C4-2B (cell line): ENCODE data around the gene ISOC2.

Source experiments
- ZFX ChIP-seq: fragments of 450-650 bp; IDR thresholded peaks from 2 replicates; pipeline ENCODE4 v1.6.1; 2017
- TF ChIP-seq, protein P1 (sequence below): fragments of 450-650 bp; conservative IDR thresholded peaks from 2 replicates; pipeline ENCODE4 v1.5.1; 2017; ENCODE audit warnings: mild to moderate bottlenecking

DNA sequence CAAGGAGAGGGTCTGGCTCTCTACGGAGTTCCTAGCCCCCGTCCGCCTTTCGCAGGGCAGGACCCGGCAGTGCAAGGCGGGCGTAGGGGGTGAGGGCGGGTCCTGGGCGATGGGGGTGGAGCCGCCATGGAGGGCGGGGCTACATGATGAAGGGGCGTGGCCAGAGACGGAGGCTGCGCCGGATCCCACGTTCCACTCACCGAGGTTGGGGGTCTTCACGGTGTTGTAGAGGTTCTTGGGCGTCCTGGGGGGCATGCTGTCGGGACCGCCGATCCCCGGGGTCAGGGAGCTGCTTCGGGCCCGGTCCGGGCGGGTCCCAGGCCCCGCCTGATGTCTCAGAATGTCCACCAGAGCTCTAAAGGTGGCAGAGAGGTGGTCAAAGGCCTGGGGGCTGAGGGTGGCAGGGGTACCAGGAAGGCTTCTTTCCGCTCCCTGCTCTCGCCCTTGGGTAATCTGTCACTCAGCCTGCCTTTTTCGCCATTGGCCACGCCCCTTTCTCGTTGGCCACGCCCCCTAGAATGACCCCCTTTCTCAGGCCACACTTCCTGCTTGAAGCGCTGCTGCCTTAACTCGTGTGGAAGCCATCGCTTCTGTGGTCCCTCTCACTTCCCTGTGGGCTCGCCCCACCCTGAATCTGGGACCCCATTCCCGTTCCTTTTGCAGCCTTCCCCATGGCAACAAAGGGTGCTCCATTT is 20.9 kb downstream of the ISOC2 start:
- TF ChIP-seq, protein P1, sequence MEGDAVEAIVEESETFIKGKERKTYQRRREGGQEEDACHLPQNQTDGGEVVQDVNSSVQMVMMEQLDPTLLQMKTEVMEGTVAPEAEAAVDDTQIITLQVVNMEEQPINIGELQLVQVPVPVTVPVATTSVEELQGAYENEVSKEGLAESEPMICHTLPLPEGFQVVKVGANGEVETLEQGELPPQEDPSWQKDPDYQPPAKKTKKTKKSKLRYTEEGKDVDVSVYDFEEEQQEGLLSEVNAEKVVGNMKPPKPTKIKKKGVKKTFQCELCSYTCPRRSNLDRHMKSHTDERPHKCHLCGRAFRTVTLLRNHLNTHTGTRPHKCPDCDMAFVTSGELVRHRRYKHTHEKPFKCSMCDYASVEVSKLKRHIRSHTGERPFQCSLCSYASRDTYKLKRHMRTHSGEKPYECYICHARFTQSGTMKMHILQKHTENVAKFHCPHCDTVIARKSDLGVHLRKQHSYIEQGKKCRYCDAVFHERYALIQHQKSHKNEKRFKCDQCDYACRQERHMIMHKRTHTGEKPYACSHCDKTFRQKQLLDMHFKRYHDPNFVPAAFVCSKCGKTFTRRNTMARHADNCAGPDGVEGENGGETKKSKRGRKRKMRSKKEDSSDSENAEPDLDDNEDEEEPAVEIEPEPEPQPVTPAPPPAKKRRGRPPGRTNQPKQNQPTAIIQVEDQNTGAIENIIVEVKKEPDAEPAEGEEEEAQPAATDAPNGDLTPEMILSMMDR, result no peak
- TF ChIP-seq ZFX, result no peak
